ENCODE measurements around the gene IPPK. TPM values are rescaled to one million over a fixed set of nuclear protein-coding genes. Genes with fewer than 3 reads are reported as not detected.

IPPK gene
- total and polyA plus RNA-seq, 2 of the 4 experiments (the other 2 are of a cell fraction) = 25.1 to 26.8 TPM

GRCh38 chr9:92661743-92662142 lies 8.2 kb downstream of the IPPK start:
- no peaks in the 10 kb centered on the region for H3K9me3 ChIP-seq (ENCODE audit: control insufficient read depth, insufficient read depth, low read length)
- H3K9ac ChIP-seq (ENCODE audit: low read depth, low read length) = no peak overlapping the region
- H3K14ac ChIP-seq (replicated peaks; ENCODE audit: low read depth, low read length) = no peak overlapping the region
- CTCF ChIA-PET = no interaction called here
- WGBS, 2 experiments (ENCODE audit: extremely low coverage in 2 of 2, insufficient read length in 1 of 2) = 100% methylated on average over 1 of the region's 4 CpGs; no CpG with 5 or more reads in 1 of the 2 experiments
- peaks cover 16% of the 10 kb centered on the region for H3K36me3 ChIP-seq (ENCODE audit: control insufficient read depth, insufficient read depth, low read length)
- no peak overlapping the region for H4K8ac ChIP-seq (ENCODE audit: low read depth in 2 of 2, low read length in 2 of 2)
- no peak overlapping the region for H2AK5ac ChIP-seq (ENCODE audit: low read depth, low read length)
- H2BK15ac ChIP-seq (ENCODE audit: low read depth, low read length) = no peak overlapping the region
- H3K4me2 ChIP-seq (ENCODE audit: low read depth, low read length) = no peak overlapping the region
- H2AFZ ChIP-seq (replicated peaks; ENCODE audit: low read length, poor library complexity) = no peak overlapping the region
- POLR2A ChIA-PET (ENCODE audit: unreplicated experiment) = no interaction called here
- no peak overlapping the region for H3K4me3 ChIP-seq (ENCODE audit: insufficient read depth, low read depth, low read length)
- no peak overlapping the region for H3K4ac ChIP-seq (ENCODE audit: low read depth, low read length)
- H3K23ac ChIP-seq (ENCODE audit: low read depth, low read length) = no peak overlapping the region
- no peak overlapping the region for H3K18ac ChIP-seq (ENCODE audit: low read depth, low read length)
- no peak overlapping the region for H2BK120ac ChIP-seq (ENCODE audit: low read depth, low read length)
- TF ChIP-seq MAZ (IDR thresholded peaks at IDR 0.05; ENCODE audit: borderline replicate concordance, low read depth, low read length) = no peak
- TF ChIP-seq FOS (IDR thresholded peaks at IDR 0.05; ENCODE audit: low read depth, low read length) = no peak
- no peak for TF ChIP-seq RFX5 (IDR thresholded peaks at IDR 0.05; ENCODE audit: low read depth, low read length)
- no peak for TF ChIP-seq SMC3 (IDR thresholded peaks at IDR 0.05; ENCODE audit: low read depth, low read length)
- TF ChIP-seq USF2 (IDR thresholded peaks at IDR 0.05; ENCODE audit: low read depth, low read length) = no peak
- no peak for TF ChIP-seq CEBPB (IDR thresholded peaks at IDR 0.05; ENCODE audit: low read depth, low read length)
- no peak for TF ChIP-seq CHD1 (IDR thresholded peaks at IDR 0.05; ENCODE audit: low read depth, low read length)
- TF ChIP-seq RAD21 (IDR thresholded peaks at IDR 0.05; ENCODE audit: low read length) = no peak
- H3K27me3 ChIP-seq (ENCODE audit: control insufficient read depth, insufficient read depth, low read length) = no peaks in the 10 kb centered on the region
- ATAC-seq (ENCODE audit: low read depth) (no peak), DNase-seq (no peak)
- intact Hi-C loops (cut with micrococcal nuclease) (no loop called here), dilution Hi-C loops (cut with HindIII; ENCODE audit: low sequenced_read_pairs, unreplicated experiment) (no loop called here), in situ Hi-C loops (cut with MboI; ENCODE audit: low sequenced_read_pairs) (no loop called here)
- no peak overlapping the region for H2BK5ac ChIP-seq (ENCODE audit: low read depth, low read length, poor library complexity, severe bottlenecking)
- no peak overlapping the region for H4K5ac ChIP-seq (ENCODE audit: low read depth, low read length)
- peaks cover 25% of the 10 kb centered on the region for H3K9me1 ChIP-seq (ENCODE audit: insufficient read depth, low read length)
- H3K79me1 ChIP-seq (ENCODE audit: low read depth in 1 of 2, low read length in 2 of 2) = peaks cover 29 to 88% of the 10 kb centered on the region in 2 experiments
- H3K4me1 ChIP-seq (ENCODE audit: control insufficient read depth, insufficient read depth, low read length) = peaks cover 10% of the 10 kb centered on the region
- H2AK9ac ChIP-seq (replicated peaks; ENCODE audit: low read depth, low read length, poor library complexity) = no peak overlapping the region
- H3K56ac ChIP-seq (ENCODE audit: extremely low read depth, insufficient read depth, low read length) = no peak overlapping the region
- no TSS peak for BruUV-seq (replicated peaks)
- no peak overlapping the region for H3K27ac ChIP-seq (ENCODE audit: insufficient read depth, low read length)
- no peak overlapping the region for H2BK20ac ChIP-seq (ENCODE audit: low read depth, low read length)
- H4K20me1 ChIP-seq (ENCODE audit: insufficient read depth, low read length) = peaks cover 79% of the 10 kb centered on the region
- no peak overlapping the region for H4K91ac ChIP-seq (ENCODE audit: insufficient read depth, low read depth, low read length)
